ENCODE measurements around the gene SLC16A9. TPM values are rescaled to one million over a fixed set of nuclear protein-coding genes. Genes with fewer than 3 reads are reported as not detected.
"Not testable (repeated sequence)": the region's sequence is repeated elsewhere in the genome, so short reads cannot be mapped to it uniquely, and the experiment has no call there.

The SLC16A9 gene
- total and polyA plus RNA-seq, 2 experiments from 2014 or later, result not detected

GRCh38 chr10:59670269-59670668 lies 39.4 kb downstream of the SLC16A9 start:
- DNase-seq, result no peak
- WGBS, 2 experiments (ENCODE audit: low coverage in 1 of 2, low lambda C conversion rate in 2 of 2, missing lambda C conversion rate in 2 of 2), result 10 to 20% methylated on average over 1 of the region's 1 CpG

GRCh38 chr10:59668096-59668495 lies 41.6 kb downstream of the SLC16A9 start:
- Histone ChIP-seq H3K27ac (no peak overlapping the region), H3K27me3 (replicated peaks; ENCODE audit: insufficient read depth) (no peaks in the 10 kb centered on the region), H3K9me3 (ENCODE audit: low read depth) (no peaks in the 10 kb centered on the region), H3K4me1 (ENCODE audit: insufficient read depth) (no peaks in the 10 kb centered on the region), H3K4me3 (no peak overlapping the region), H3F3A (ENCODE audit: insufficient read depth) (no peaks in the 10 kb centered on the region), H2AFZ (no peak overlapping the region), H3K79me2 (ENCODE audit: insufficient read depth) (no peaks in the 10 kb centered on the region), H3K36me3 (ENCODE audit: low read depth) (no peaks in the 10 kb centered on the region), H3K9me2 (ENCODE audit: insufficient read depth) (no peaks in the 10 kb centered on the region), H3K4me2 (ENCODE audit: unreplicated experiment) (no peak overlapping the region), H3K9ac (no peak overlapping the region), H4K20me1 (ENCODE audit: insufficient read depth) (no peaks in the 10 kb centered on the region)
- in situ Hi-C loops (cut with MboI), result no loop called here
- 17 to 24% methylated on average over 4 of the region's 4 CpGs for WGBS, 2 experiments (ENCODE audit: low coverage in 1 of 2, low lambda C conversion rate in 2 of 2, missing lambda C conversion rate in 2 of 2)
- TF ChIP-seq EZH2phosphoT487 (IDR thresholded peaks at IDR 0.05; ENCODE audit: insufficient read depth, low read depth), result no peak
- no peak for TF ChIP-seq EZH2 (IDR thresholded peaks at IDR 0.05; ENCODE audit: insufficient read depth, poor library complexity, severe bottlenecking)
- DNase-seq, result no peak

More at GRCh38 chr10:59670269-59670668, 39.4 kb downstream of the SLC16A9 start:
- no peak overlapping the region for H2AFZ ChIP-seq
- H3K9me3 ChIP-seq (ENCODE audit: low read depth), result no peaks in the 10 kb centered on the region
- no peaks in the 10 kb centered on the region for H3K27me3 ChIP-seq (replicated peaks; ENCODE audit: insufficient read depth)
- H3K4me1 ChIP-seq (ENCODE audit: insufficient read depth), result no peaks in the 10 kb centered on the region
- H3F3A ChIP-seq (ENCODE audit: insufficient read depth), result no peaks in the 10 kb centered on the region
- in situ Hi-C loops (cut with MboI), result no loop called here
- H3K36me3 ChIP-seq (ENCODE audit: low read depth), result no peaks in the 10 kb centered on the region
- no peaks in the 10 kb centered on the region for H3K79me2 ChIP-seq (ENCODE audit: insufficient read depth)
- no peak overlapping the region for H3K27ac ChIP-seq
- no peak overlapping the region for H3K4me3 ChIP-seq
- H3K9ac ChIP-seq, result no peak overlapping the region
- H4K20me1 ChIP-seq (ENCODE audit: insufficient read depth), result no peaks in the 10 kb centered on the region
- no peak overlapping the region for H3K4me2 ChIP-seq (ENCODE audit: unreplicated experiment)
- no peaks in the 10 kb centered on the region for H3K9me2 ChIP-seq (ENCODE audit: insufficient read depth)
- TF ChIP-seq EZH2 (IDR thresholded peaks at IDR 0.05; ENCODE audit: insufficient read depth, poor library complexity, severe bottlenecking) (no peak), EZH2phosphoT487 (IDR thresholded peaks at IDR 0.05; ENCODE audit: insufficient read depth, low read depth) (no peak)

DNA sequence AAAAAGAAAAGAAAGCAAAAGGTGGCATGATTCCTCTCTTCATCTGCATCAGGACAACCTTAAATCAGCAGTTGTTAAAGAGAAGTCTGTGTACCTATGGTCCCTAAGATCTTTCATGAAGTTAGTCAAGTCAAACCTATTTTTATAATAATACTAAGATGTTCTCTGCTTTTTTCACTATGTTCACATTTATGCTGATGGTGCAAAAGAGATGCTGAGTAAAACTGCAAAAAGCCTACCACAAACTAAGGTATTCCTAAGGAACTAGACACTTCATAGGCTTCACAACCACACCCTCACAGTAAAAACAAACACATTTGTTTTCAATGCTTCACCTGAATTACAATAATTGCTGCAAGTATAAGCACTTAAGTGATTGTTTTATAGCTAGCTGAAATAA lies 43.3 kb downstream of the SLC16A9 start:
- no peaks in the 10 kb centered on the region for H4K20me1 ChIP-seq (ENCODE audit: insufficient read depth)
- H3K9ac ChIP-seq, result no peak overlapping the region
- H3F3A ChIP-seq (ENCODE audit: insufficient read depth), result no peaks in the 10 kb centered on the region
- in situ Hi-C loops (cut with MboI), result no loop called here
- no peaks in the 10 kb centered on the region for H3K79me2 ChIP-seq (ENCODE audit: insufficient read depth)
- H3K9me3 ChIP-seq (ENCODE audit: low read depth), result no peaks in the 10 kb centered on the region
- H3K27ac ChIP-seq, result no peak overlapping the region
- H3K4me1 ChIP-seq (ENCODE audit: insufficient read depth), result no peaks in the 10 kb centered on the region
- H3K27me3 ChIP-seq (replicated peaks; ENCODE audit: insufficient read depth), result no peaks in the 10 kb centered on the region
- no peaks in the 10 kb centered on the region for H3K36me3 ChIP-seq (ENCODE audit: low read depth)
- no peak overlapping the region for H3K4me3 ChIP-seq
- no peak for DNase-seq
- TF ChIP-seq EZH2phosphoT487 (IDR thresholded peaks at IDR 0.05; ENCODE audit: insufficient read depth, low read depth), result no peak
- TF ChIP-seq EZH2 (IDR thresholded peaks at IDR 0.05; ENCODE audit: insufficient read depth, poor library complexity, severe bottlenecking), result no peak
- H2AFZ ChIP-seq, result no peak overlapping the region
- no peak overlapping the region for H3K4me2 ChIP-seq (ENCODE audit: unreplicated experiment)
- H3K9me2 ChIP-seq (ENCODE audit: insufficient read depth), result no peaks in the 10 kb centered on the region

- H3F3A ChIP-seq (ENCODE audit: insufficient read depth); H3K79me2 ChIP-seq (ENCODE audit: insufficient read depth); H3K9me2 ChIP-seq (ENCODE audit: insufficient read depth); H3K9me3 ChIP-seq (ENCODE audit: low read depth); H3K9ac ChIP-seq; H3K36me3 ChIP-seq (ENCODE audit: low read depth); H3K4me1 ChIP-seq (ENCODE audit: insufficient read depth); DNase-seq; H2AFZ ChIP-seq; H3K27me3 ChIP-seq (replicated peaks; ENCODE audit: insufficient read depth); in situ Hi-C loops (cut with MboI); H3K4me3 ChIP-seq; H3K4me2 ChIP-seq (ENCODE audit: unreplicated experiment); H3K27ac ChIP-seq; H4K20me1 ChIP-seq (ENCODE audit: insufficient read depth): not testable (repeated sequence)
- 66% methylated on average over 7 of the region's 7 CpGs for WGBS, 2 experiments (ENCODE audit: low coverage in 1 of 2, low lambda C conversion rate in 2 of 2, missing lambda C conversion rate in 2 of 2)
Observed at GRCh38 chr10:59663213-59663612, 46.4 kb downstream of the SLC16A9 start.

- H3K27ac ChIP-seq, result no peak overlapping the region
- H3K27me3 ChIP-seq (replicated peaks; ENCODE audit: insufficient read depth), result no peaks in the 10 kb centered on the region
- H3K36me3 ChIP-seq (ENCODE audit: low read depth), result no peaks in the 10 kb centered on the region
- H3K4me2 ChIP-seq (ENCODE audit: unreplicated experiment), result no peak overlapping the region
- H3K9me2 ChIP-seq (ENCODE audit: insufficient read depth), result no peaks in the 10 kb centered on the region
- DNase-seq, result no peak
- H3K9me3 ChIP-seq (ENCODE audit: low read depth), result no peaks in the 10 kb centered on the region
- in situ Hi-C loops (cut with MboI), result no loop called here
- H2AFZ ChIP-seq, result no peak overlapping the region
- H3K4me1 ChIP-seq (ENCODE audit: insufficient read depth), result no peaks in the 10 kb centered on the region
- no peaks in the 10 kb centered on the region for H3K79me2 ChIP-seq (ENCODE audit: insufficient read depth)
- no peak overlapping the region for H3K4me3 ChIP-seq
- no peak overlapping the region for H3K9ac ChIP-seq
- WGBS, 2 experiments (ENCODE audit: low coverage in 1 of 2, low lambda C conversion rate in 2 of 2, missing lambda C conversion rate in 2 of 2), result 23 to 29% methylated on average over 1 of the region's 1 CpG
- H4K20me1 ChIP-seq (ENCODE audit: insufficient read depth), result no peaks in the 10 kb centered on the region
- no peaks in the 10 kb centered on the region for H3F3A ChIP-seq (ENCODE audit: insufficient read depth)
- no peak for TF ChIP-seq EZH2 (IDR thresholded peaks at IDR 0.05; ENCODE audit: insufficient read depth, poor library complexity, severe bottlenecking)
- no peak for TF ChIP-seq EZH2phosphoT487 (IDR thresholded peaks at IDR 0.05; ENCODE audit: insufficient read depth, low read depth)
Observed at GRCh38 chr10:59657724-59658123, 51.9 kb downstream of the SLC16A9 start.

Measured in GM23248 (cell line).